Liver (tissue), 3 donors: ENCODE data around the gene ATP6V1F.

Experiments
- CTCF ChIP-seq: fragments of 150-350 bp; IDR thresholded peaks from 2 replicates; pipeline ENCODE4 v1.5.1; 2017; ENCODE audit warnings: improper control_type of control experiment, low read depth, low read length; ENCODE audit not compliant: missing input control
- JUND ChIP-seq, 2 donors: IDR thresholded peaks; 2 replicates each; pipeline ENCODE4 v1.6.1; 2016; ENCODE audit warnings: antibody characterized with exemption in 2 of 2
- MAX ChIP-seq: IDR thresholded peaks from 2 replicates; pipeline ENCODE4 v1.6.1; 2016; ENCODE audit warnings: antibody characterized with exemption
- RAD21 ChIP-seq, 2 donors: IDR thresholded peaks; 2 replicates each; pipeline ENCODE4 v1.6.1; 2016; ENCODE audit warnings: antibody characterized with exemption in 2 of 2, mild to moderate bottlenecking in 2 of 2
- REST ChIP-seq: IDR thresholded peaks from 2 replicates; pipeline ENCODE4 v1.6.1; 2016; ENCODE audit warnings: antibody characterized with exemption, mild to moderate bottlenecking
- RXRA ChIP-seq, 2 donors: IDR thresholded peaks; 2 replicates each; pipeline ENCODE4 v1.6.1; 2017 to 2018; ENCODE audit warnings: antibody characterized with exemption in 2 of 2, mild to moderate bottlenecking in 1 of 2
- TAF1 ChIP-seq: conservative IDR thresholded peaks from 2 replicates; pipeline ENCODE4 v1.6.1; 2016; ENCODE audit warnings: antibody characterized with exemption, mild to moderate bottlenecking
- YY1 ChIP-seq: IDR thresholded peaks from 2 replicates; pipeline ENCODE4 v1.6.1; 2016; ENCODE audit warnings: antibody characterized with exemption, mild to moderate bottlenecking
- donor health status: healthy.
- donor health status: healthy.

- no peak for TF ChIP-seq CTCF
- no peak for TF ChIP-seq YY1
- TF ChIP-seq TAF1 = no peak
- no peak for TF ChIP-seq REST
- no peak for TF ChIP-seq RXRA (IDR thresholded peaks at IDR 0.05)
- TF ChIP-seq JUND (IDR thresholded peaks at IDR 0.05) = no peak
- TF ChIP-seq MAX = no peak
- TF ChIP-seq RAD21 (IDR thresholded peaks at IDR 0.05) = no peak
Observed at GRCh38 chr7:128849156-128849515, 13.5 kb upstream of the ATP6V1F start.
